ENCODE measurements around the gene ZNF423. TPM values are rescaled to one million over a fixed set of nuclear protein-coding genes. Genes with fewer than 3 reads are reported as not detected.

Gene ZNF423
- total RNA-seq, 1 donor: 11.6 TPM

GRCh38 chr16:49592546-49593423 lies 263.1 kb downstream of the ZNF423 start:
- Histone ChIP-seq H3K79me2 (ENCODE audit: insufficient read depth, low read length) (no peaks in the 10 kb centered on the region), H3K9me3 (ENCODE audit: low read depth, low read length) (no peaks in the 10 kb centered on the region), H4K20me1 (ENCODE audit: insufficient read depth, low read length) (no peaks in the 10 kb centered on the region), H3K27me3 (ENCODE audit: insufficient read depth, low read length) (no peaks in the 10 kb centered on the region), H2AFZ (ENCODE audit: low read length) (no peak overlapping the region), H3K4me2 (ENCODE audit: insufficient read depth, low read length) (no peak overlapping the region), H3K36me3 (ENCODE audit: insufficient read depth, low read length) (no peaks in the 10 kb centered on the region), H3K4me1 (ENCODE audit: insufficient read depth, low read length) (peaks cover 15% of the 10 kb centered on the region), H3K27ac (ENCODE audit: low read depth, low read length) (no peak overlapping the region), H3K4me3 (ENCODE audit: insufficient read depth, low read length) (no peak overlapping the region)
- peak; percentile 78 for TF ChIP-seq CTCF (IDR thresholded peaks at IDR 0.05; ENCODE audit: extremely low read depth, low read depth, low read length)
- peak; percentile 91 for DNase-seq (ENCODE audit: insufficient read length, low spot score, missing footprints)

- no peak for TF ChIP-seq CTCF (IDR thresholded peaks at IDR 0.05; ENCODE audit: extremely low read depth, low read depth, low read length)
- Histone ChIP-seq H3K9me3 (ENCODE audit: low read depth, low read length) (no peaks in the 10 kb centered on the region), H4K20me1 (ENCODE audit: insufficient read depth, low read length) (no peaks in the 10 kb centered on the region), H3K4me1 (ENCODE audit: insufficient read depth, low read length) (no peaks in the 10 kb centered on the region), H2AFZ (ENCODE audit: low read length) (no peak overlapping the region), H3K79me2 (ENCODE audit: insufficient read depth, low read length) (no peaks in the 10 kb centered on the region), H3K36me3 (ENCODE audit: insufficient read depth, low read length) (no peaks in the 10 kb centered on the region), H3K27ac (ENCODE audit: low read depth, low read length) (no peak overlapping the region), H3K27me3 (ENCODE audit: insufficient read depth, low read length) (no peaks in the 10 kb centered on the region), H3K4me3 (ENCODE audit: insufficient read depth, low read length) (no peak overlapping the region), H3K4me2 (ENCODE audit: insufficient read depth, low read length) (no peak overlapping the region)
- DNase-seq (ENCODE audit: insufficient read length, low spot score, missing footprints): peak; percentile 10
Measured at GRCh38 chr16:49590166-49590871, 265.6 kb downstream of the ZNF423 start.

- Histone ChIP-seq H3K79me2 (ENCODE audit: insufficient read depth, low read length) (no peaks in the 10 kb centered on the region), H3K4me1 (ENCODE audit: insufficient read depth, low read length) (no peaks in the 10 kb centered on the region), H3K36me3 (ENCODE audit: insufficient read depth, low read length) (no peaks in the 10 kb centered on the region), H3K27ac (ENCODE audit: low read depth, low read length) (no peak overlapping the region), H3K9me3 (ENCODE audit: low read depth, low read length) (no peaks in the 10 kb centered on the region), H3K27me3 (ENCODE audit: insufficient read depth, low read length) (no peaks in the 10 kb centered on the region), H2AFZ (ENCODE audit: low read length) (no peak overlapping the region), H4K20me1 (ENCODE audit: insufficient read depth, low read length) (peaks cover 4% of the 10 kb centered on the region), H3K4me3 (ENCODE audit: insufficient read depth, low read length) (no peak overlapping the region), H3K4me2 (ENCODE audit: insufficient read depth, low read length) (no peak overlapping the region)
- peak; percentile 36 for DNase-seq (ENCODE audit: insufficient read length, low spot score, missing footprints)
- no peak for TF ChIP-seq CTCF (IDR thresholded peaks at IDR 0.05; ENCODE audit: extremely low read depth, low read depth, low read length)
Measured at GRCh38 chr16:49589544-49590031, 266.3 kb downstream of the ZNF423 start.
